Prostate gland (tissue), 2 donors: ENCODE results near the gene ADGRD1.

Experiments used
- CTCF ChIP-seq, 4 experiments: fragments of 200-600 bp in 2 of 4; fragments of 450-650 bp in 2 of 4; sonication (generic) in 2 of 4; IDR thresholded peaks; 1 replicate in 3 of 4; 2 replicates in 1 of 4; pipeline ENCODE4 v1.5.1; 2016 to 2019; ENCODE audit warnings: antibody characterized with exemption in 4 of 4, mild to moderate bottlenecking in 2 of 4, moderate library complexity in 2 of 4
- POLR2AphosphoS5 ChIP-seq: sonication (generic); formaldehyde crosslinking; IDR thresholded peaks from one replicate; pipeline ENCODE4 v1.6.1; 2017; ENCODE audit warnings: antibody characterized with exemption

- TF ChIP-seq CTCF (IDR thresholded peaks at IDR 0.05) (no peak), POLR2AphosphoS5 (no peak)
These were observed 198.0 kb downstream of the ADGRD1 start for GRCh38 chr12:131151558-131152345.
